ENCODE measurements around the gene CSK. TPM values are rescaled to one million over a fixed set of nuclear protein-coding genes. Genes with fewer than 3 reads are reported as not detected.

CSK gene
- total RNA-seq, 4 donors from 2014 or later, result 59.7 to 176 (median 73.4) TPM

- peak overlapping the region; percentile 84 to 92 (median 86) for H3K27ac ChIP-seq
- in situ Hi-C loops (cut with MboI; ENCODE audit: low pct_ligation_motif_present in 1 of 4, low pct_unique_long_range_greater_than_20kb in 1 of 4, low sequenced_read_pairs in 3 of 4) (loop anchor here in 2 of 4 donors (10.0 kb wide), 1 partner anchor 166 kb away; no protein-coding TSS in a partner anchor), intact Hi-C loops (cut with DNase I; ENCODE audit: low total_unique reads) (no loop called here)
- H3K4me1 ChIP-seq, result peaks cover 29 to 87% (median 57%) of the 10 kb centered on the region in 4 donors
- no peaks in the 10 kb centered on the region for H3K9me3 ChIP-seq
- no peaks in the 10 kb centered on the region for H3K27me3 ChIP-seq
- 94 to 100% methylated on average over 1 to 5 of the region's 5 CpGs for WGBS, 2 donors (ENCODE audit: low coverage in 1 of 2)
- no peaks in the 10 kb centered on the region for H3K36me3 ChIP-seq
- no peak for DNase-seq
- no peak overlapping the region for H3K4me3 ChIP-seq
- TF ChIP-seq, protein P1, sequence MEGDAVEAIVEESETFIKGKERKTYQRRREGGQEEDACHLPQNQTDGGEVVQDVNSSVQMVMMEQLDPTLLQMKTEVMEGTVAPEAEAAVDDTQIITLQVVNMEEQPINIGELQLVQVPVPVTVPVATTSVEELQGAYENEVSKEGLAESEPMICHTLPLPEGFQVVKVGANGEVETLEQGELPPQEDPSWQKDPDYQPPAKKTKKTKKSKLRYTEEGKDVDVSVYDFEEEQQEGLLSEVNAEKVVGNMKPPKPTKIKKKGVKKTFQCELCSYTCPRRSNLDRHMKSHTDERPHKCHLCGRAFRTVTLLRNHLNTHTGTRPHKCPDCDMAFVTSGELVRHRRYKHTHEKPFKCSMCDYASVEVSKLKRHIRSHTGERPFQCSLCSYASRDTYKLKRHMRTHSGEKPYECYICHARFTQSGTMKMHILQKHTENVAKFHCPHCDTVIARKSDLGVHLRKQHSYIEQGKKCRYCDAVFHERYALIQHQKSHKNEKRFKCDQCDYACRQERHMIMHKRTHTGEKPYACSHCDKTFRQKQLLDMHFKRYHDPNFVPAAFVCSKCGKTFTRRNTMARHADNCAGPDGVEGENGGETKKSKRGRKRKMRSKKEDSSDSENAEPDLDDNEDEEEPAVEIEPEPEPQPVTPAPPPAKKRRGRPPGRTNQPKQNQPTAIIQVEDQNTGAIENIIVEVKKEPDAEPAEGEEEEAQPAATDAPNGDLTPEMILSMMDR (IDR thresholded peaks at IDR 0.05), result no peak
- TF ChIP-seq POLR2AphosphoS5 (IDR thresholded peaks at IDR 0.05), result no peak
- TF ChIP-seq EP300 (IDR thresholded peaks at IDR 0.05; ENCODE audit: low read depth), result no peak
- no peak for TF ChIP-seq POLR2A (IDR thresholded peaks at IDR 0.05)
Measured at GRCh38 chr15:74778599-74778970, 3.3 kb upstream of the CSK start.

- 53 to 59% methylated on average over 7 of the region's 7 CpGs for WGBS, 2 donors (ENCODE audit: low coverage in 1 of 2)
- no peaks in the 10 kb centered on the region for H3K36me3 ChIP-seq
- peaks cover 29 to 87% (median 58%) of the 10 kb centered on the region in 4 donors for H3K4me1 ChIP-seq
- no peaks in the 10 kb centered on the region for H3K27me3 ChIP-seq
- no peak for DNase-seq
- in situ Hi-C loops (cut with MboI; ENCODE audit: low pct_ligation_motif_present in 1 of 4, low pct_unique_long_range_greater_than_20kb in 1 of 4, low sequenced_read_pairs in 3 of 4) (loop anchor here in 2 of 4 donors (10.0 kb wide), 1 partner anchor 166 kb away; no protein-coding TSS in a partner anchor), intact Hi-C loops (cut with DNase I; ENCODE audit: low total_unique reads) (no loop called here)
- TF ChIP-seq, protein P1 (IDR thresholded peaks at IDR 0.05), result no peak
- TF ChIP-seq POLR2A (IDR thresholded peaks at IDR 0.05) (no peak), POLR2AphosphoS5 (IDR thresholded peaks at IDR 0.05) (no peak), EP300 (IDR thresholded peaks at IDR 0.05; ENCODE audit: low read depth) (no peak)
- peak overlapping the region; percentile 84 to 92 (median 86) for H3K27ac ChIP-seq
- H3K4me3 ChIP-seq, result no peak overlapping the region
- H3K9me3 ChIP-seq, result no peaks in the 10 kb centered on the region
Measured at GRCh38 chr15:74779162-74779648, 2.7 kb upstream of the CSK start.

- intact Hi-C loops (cut with DNase I; ENCODE audit: low total_unique reads) (loop anchor here (5.0 kb wide), 1 partner anchor 62 kb away; the partner anchor contains the start of gene ULK3), in situ Hi-C loops (cut with MboI; ENCODE audit: low pct_ligation_motif_present in 1 of 4, low pct_unique_long_range_greater_than_20kb in 1 of 4, low sequenced_read_pairs in 3 of 4) (no loop called here)
- Histone ChIP-seq H3K9me3 (no peaks in the 10 kb centered on the region), H3K27me3 (no peaks in the 10 kb centered on the region), H3K36me3 (no peaks in the 10 kb centered on the region), H3K4me1 (peaks cover 37 to 88% (median 65%) of the 10 kb centered on the region in 4 donors), H3K27ac (peak overlapping the region; percentile 84 to 92 (median 86)), H3K4me3 (peak overlapping the region in 2 of 4 donors; percentile 73 to 77)
- DNase-seq, result no peak
- WGBS, 2 donors (ENCODE audit: low coverage in 1 of 2), result 42 to 44% methylated on average over 9 to 16 of the region's 16 CpGs
- TF ChIP-seq POLR2AphosphoS5 (IDR thresholded peaks at IDR 0.05) (peak in 1 of 3 donors; percentile 21), POLR2A (IDR thresholded peaks at IDR 0.05) (no peak), EP300 (IDR thresholded peaks at IDR 0.05; ENCODE audit: low read depth) (no peak)
- TF ChIP-seq, protein P1 (IDR thresholded peaks at IDR 0.05), result no peak
Measured at GRCh38 chr15:74780523-74781430, 1.1 kb upstream of the CSK start.

All from transverse colon (tissue), 4 donors.